AG08395 (cell line): ENCODE data around the gene PSG6.
"Not testable (repeated sequence)": the region's sequence is repeated elsewhere in the genome, so short reads cannot be mapped to it uniquely, and the experiment has no call there.

Experiments
- DNase-seq: peaks from one replicate; pipeline ENCODE4 v3.0.0; 2012; ENCODE audit warnings: mixed read lengths, low spot score

Gene PSG6

DNA sequence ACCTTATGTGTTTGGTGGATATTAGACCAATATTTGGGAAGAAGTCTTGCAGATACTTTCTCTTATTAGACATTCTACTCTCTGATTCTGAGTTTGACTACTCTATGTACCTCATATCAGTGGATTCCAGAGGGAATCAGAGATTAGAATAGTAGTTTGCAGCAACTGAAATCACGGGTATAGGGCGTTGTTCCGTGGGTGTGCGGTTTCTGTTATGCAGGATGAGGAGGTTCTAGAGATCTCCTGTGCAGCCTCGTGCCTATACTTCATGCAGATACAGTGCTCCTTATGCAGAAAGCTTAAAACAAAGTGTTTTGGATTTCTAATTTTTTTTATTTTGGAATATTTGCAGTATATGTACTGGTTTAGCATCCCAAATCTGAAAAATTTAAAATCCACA, 6.0 kb downstream of the PSG6 start:
- not testable (repeated sequence) for DNase-seq

DNA sequence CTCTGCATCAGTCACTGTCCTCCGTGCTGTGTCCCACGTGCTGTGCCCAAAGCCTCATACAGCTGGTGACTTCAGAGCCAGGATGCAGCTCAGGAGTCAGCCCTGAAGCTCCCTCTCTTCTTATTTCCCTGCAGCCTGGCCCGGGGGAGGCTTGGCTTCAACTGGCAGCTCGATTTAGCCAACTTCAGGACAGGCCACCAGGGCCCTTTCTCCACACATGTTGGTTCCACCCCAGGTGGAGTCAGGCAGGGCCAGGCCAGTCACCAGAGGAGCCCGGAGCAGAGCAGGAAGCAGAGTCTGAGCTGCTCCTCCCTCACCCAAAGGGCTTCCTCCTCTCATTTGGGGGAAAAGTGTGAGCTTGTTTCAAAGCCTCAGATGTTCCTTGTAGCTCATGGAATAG, 11.5 kb downstream of the PSG6 start:
- not testable (repeated sequence) for DNase-seq

DNA sequence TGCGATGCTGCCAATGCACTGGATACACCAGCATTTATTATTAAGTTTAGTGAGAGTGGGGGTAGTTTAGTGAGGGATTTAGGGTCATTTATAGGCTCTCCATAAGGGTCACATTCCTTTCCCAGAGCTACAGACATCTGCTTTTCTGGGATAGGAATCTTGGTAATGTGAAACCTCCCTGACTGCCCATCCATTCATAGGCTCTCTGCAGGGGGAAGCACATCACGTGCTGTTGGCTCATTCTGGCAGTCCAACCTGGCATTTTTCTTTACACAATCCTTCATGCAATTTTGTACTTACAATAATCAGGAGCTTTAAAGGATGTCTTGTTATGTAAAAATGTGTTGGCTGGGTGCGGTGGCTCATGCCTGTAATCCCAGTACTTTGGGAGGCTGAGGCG, 17.1 kb downstream of the PSG6 start:
- DNase-seq = not testable (repeated sequence)

DNA sequence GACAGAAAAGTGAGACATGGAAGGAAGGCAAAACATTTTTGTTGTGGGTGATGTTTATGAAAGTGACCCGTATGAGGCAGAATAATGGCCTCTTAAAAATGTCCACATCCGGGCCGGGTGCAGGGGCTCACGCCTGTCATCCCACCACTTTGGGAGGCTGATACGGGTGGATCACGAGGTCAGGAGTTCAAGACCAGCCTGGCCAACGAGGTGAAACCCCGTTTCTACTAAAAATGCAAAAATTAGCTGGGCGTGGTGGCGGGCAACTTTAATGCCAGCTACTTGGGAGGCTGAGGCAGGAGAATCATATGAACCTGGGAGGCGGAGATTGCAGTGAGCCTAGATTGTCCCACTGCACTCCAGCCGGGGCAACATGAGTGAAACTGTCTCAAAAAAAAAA, 18.0 kb downstream of the PSG6 start:
- DNase-seq = not testable (repeated sequence)

DNA sequence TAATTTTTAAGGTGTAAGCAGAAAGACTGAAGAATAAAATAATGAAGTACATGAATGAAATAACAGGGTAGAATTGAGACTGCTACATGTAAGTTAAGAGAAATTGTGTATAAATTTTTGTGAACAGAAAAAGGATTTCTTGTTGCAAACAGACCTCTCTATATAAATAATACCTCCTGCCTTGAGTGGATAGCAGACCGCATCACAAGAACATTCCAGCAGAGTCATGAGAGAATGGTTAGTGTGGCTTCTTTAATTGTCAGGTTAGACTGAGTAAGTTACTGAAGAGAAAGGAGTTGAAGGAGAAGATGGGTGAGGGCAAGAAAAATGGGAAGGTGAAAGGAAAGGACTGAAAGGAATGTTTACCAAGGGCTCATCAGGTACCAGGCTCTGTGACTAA, 18.6 kb downstream of the PSG6 start:
- DNase-seq = not testable (repeated sequence)

DNA sequence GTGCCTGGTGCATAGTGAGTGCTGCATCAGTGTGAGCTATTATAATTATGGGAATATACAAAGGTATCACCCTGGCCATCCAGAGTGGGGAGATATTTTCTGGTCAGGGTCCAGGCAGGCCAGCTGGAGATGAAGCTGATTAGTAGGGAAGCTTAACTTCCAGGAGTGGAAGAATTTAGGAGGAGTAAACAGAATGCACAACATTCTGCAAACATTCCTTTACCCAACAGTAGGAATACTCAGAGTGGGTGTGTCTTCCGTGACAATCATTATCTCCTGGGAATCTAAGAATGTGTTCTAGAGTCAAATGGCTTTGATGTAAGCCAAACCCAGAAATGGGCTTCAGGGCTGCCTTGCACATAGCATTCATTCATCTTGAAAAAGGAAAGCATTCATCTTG, 19.0 kb downstream of the PSG6 start:
- not testable (repeated sequence) for DNase-seq

DNA sequence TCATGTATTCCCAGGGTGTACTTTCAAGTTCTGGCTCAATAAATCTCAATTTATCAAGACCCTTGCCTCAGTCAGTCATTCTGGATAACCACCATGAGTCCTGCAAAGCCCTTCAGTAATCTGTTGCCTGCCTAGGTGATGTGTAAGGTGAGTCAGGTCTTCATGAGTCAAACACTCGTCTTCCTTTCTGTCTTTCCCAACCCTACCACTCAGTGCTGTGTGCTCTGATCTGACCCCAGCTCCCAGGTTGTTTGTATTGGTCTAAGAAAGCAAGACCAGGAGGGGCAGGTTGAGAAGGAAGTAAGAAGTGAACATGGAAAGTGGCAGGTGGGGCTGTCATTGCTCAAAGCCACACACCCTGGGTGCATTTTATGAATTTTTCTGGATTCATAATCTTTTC, 20.0 kb downstream of the PSG6 start:
- DNase-seq = not testable (repeated sequence)

DNA sequence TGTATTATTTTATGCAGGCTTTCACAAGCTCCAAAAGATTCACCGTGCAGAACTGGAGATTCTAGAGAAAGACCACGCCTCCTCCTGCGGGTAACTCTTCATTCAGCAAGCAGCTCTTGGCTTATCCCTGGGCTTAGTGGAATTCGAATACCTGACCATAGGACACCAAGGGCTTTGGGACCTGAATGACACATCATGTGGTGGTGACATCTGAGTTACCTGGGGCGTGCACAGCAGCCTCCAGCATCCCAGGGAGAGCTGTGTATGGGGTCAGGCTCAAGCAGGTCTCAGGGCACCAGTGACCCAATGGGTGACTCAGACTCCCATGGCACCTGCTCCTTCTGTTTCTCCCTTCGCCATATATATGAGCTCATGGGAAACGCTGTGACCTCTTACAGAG, 27.2 kb downstream of the PSG6 start:
- DNase-seq = not testable (repeated sequence)

DNA sequence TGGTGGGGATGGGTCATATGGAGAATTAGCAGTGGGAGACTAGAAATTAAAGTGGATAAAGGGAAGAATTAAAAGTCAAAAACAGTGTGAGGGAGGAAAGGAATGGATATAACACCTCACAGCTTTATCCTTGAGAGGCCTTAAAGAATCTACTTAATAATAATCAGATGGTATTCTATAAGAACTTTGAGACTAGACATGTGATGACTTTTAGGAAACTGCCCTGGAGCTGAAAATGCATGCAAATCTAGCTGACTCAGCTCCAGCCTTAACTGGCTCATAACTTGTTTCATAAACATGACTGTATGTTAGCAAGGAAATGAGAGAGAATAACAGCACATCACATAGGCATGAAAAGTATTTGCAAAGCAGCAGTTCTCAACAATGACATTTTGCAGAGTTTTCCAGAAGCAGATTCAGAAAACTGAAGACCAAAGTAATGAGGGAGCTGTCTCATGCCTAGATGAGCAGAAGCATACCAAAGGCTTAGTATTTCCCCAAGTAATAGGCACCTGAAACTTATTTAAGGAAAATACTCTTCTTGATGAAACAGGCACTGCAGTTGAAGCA, 29.7 kb downstream of the PSG6 start:
- not testable (repeated sequence) for DNase-seq

DNA sequence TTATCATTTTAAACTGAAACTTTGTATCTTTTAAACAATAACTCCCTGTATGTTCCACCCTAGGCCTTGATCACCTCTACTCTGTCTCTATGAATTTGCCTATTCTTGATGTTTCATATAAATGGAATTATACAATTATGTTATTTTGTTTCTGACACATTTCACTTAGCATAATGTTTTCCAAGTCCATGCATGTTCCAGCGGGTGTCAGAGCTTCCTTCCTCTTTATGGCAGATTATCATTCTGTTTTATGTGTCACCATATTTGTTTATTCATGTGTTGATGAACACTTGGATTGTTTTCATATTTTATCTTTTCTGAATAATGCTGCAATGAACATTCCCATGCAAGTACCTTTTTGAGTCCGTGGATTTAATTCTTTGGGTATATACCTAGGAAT, 35.0 kb downstream of the PSG6 start:
- not testable (repeated sequence) for DNase-seq

DNA sequence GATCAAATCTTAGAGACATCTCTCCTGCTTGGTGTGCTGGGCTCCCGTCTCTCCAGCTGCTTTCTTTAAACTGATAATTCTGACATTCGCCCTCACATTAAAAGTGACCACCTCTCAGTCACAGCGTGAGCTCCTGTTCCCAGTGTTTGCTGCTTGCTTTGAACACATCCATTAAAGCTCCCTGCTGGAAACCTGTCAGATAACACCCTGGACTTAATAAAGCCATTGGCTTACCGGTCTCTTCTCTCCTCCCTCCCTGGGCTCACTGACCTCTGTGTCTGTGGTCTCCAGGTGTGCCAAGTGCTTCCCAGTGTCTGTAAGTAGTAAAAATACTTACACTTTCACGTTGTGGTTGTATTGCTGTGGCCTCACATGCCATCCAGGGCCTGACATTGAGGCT, 35.7 kb downstream of the PSG6 start:
- DNase-seq = not testable (repeated sequence)

DNA sequence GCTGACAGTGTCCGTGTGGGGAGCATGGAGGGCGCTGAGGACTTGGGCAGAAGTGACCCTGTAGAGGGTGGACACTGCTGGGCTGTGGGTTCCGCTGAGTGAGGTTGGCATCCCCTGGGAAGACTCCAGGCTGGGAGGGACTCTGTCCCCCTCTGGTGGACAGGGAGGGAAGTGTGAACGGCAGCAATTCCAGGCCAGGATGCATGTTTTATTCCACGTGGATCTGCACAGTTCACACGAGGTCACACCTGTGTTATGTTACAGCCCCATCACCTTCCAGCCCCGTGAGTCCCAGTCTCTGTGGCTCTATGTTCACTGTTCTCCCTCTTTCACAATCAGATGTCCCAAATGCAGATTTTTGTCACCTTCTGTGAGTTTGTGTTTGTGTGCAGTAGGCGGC, 36.4 kb downstream of the PSG6 start:
- DNase-seq = not testable (repeated sequence)

DNA sequence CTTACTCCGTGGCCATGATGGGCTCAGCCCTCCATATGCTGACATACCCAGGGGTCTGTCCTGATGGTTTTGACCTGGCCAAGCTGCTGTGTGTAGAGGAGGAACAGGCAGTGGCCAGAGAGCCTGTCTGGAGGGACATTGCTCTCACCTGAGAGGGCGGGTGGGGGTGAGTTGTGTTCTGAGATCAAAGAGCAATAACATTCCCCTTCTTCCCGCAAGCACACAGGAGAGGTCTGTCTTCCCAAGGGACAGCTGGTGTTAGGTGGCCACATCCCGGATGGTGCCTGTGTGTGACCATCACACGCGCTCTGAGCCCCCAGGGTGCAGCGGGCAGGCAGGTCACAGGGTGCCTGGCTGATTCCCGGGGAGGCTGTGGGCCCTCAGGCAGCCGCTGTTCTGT, 37.1 kb downstream of the PSG6 start:
- DNase-seq = not testable (repeated sequence)

DNA sequence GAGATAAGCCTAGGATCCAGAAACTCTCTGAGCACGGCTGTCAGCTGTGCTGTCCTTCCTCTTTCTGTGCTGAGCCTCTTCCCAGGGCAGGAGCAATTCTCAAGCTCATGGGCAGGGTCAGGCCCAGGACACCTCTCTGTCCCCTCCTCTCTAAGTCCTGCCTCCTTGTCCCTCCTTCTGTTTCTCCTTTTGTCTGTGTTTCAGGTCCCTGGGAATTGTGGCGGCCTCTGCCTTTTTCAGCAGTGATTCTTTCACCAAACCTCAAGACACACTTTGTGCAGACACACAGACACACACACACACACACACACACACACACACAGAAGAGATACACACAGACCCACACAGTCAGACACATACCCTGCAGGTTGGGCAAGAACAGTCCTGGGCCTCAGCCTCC, 38.1 kb downstream of the PSG6 start, which contains the start of gene PSG1:
Gene PSG1, minus strand, starts transcription at position 101 of the 400 bp plus-strand sequence. CDS start 132 bp downstream, outside the sequence.
- DNase-seq = no peak

DNA sequence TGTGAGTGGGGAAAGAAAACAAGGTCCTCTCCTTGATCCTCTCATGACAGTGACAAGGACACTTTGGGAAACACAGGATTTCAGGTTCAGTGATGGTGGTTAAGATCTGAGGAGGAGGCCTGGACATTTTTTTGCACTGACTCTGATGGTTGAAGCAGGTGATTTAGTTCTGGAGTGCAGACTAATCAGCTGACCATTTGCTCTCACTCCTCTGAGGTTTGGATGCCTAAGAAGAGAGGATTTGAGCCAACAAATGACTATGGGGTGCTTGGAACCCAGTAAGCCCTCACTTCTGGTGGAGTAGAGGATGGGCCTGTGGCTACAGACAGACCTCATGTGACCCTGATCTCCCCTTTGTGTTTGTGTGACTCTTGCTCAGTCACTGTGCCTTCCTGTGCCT, 41.1 kb downstream of the PSG6 start:
- not testable (repeated sequence) for DNase-seq

DNA sequence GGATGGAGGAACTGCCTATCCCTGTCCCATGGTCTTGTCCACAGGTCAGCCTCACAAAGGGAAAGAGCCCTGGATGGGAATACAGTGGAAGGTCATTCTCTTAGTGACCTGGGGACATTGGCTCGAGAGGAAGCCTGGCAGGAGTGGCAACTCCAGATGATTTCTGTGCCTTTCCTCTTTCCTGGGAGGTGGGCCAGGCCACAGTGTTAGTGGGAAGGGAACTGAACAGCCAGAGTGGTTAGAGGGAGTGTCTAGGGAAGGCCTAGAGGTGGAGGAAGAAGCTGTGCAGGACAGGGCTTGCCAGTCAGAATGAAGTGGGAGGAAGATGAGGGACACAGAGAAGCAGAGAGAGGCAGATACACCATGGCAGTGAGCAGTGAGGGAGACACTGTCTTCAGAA, 41.8 kb downstream of the PSG6 start:
- DNase-seq = peak; percentile 28

DNA sequence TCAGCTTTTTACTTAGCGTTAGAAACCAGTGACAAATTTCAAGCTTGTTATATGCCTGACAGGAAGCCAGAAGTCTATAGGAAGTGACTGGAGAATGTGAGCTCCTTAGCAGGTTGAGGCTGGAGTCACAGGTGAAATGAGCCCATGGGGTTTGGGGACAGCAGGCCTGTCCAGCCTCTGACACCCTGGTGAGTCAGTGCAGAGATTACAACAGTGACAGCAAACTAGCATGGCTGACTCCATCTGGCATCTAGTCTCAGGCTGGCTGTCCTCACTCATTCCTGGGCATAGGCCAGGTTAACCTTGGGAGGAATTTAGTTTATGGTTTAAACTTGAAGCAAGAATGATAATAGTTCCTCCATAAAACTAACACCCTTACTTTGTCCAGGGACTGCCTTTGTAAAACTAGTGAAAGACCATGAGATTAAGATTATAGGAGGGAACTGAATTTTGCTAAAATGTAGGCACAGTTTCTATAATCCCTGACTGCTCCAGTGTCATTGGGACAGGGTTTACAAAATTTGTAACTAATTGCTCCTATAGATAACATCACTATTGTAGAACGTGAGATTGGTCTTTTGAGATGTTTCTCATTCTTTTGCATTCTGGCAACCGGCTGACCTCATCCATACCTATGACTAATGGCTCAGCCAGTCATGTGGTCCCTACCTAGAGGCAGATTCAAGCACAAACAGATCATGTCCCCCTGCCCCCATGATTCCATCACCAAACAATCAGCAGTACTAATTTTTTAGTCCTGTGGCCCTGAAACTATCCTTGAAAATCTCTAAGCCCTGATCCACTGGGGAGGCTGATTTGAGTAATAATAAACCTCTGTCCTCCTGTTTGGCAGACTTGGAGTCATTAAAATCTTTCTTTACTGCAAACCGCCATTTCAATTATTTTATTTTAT, 42.5 kb downstream of the PSG6 start:
- peak; percentile 39 for DNase-seq

DNA sequence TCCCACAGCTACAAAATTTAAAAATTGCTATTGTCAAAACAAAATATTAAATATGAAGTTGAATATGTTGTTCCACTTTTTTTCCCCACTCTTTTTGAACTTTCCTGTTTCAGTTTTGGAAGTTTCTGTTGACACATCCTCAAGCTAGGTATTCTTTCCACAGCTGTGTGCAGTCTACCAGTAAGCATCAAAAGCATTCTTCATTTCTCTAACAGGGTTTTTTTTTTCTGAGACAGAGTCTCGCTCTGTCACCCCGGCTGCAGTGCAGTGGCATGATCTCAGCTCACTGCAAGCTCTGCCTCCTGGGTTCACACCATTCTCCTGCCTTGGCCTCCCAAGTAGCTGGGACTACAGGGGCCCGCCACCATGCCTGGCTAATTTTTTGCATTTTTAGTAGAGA, 43.6 kb downstream of the PSG6 start:
- DNase-seq = not testable (repeated sequence)

DNA sequence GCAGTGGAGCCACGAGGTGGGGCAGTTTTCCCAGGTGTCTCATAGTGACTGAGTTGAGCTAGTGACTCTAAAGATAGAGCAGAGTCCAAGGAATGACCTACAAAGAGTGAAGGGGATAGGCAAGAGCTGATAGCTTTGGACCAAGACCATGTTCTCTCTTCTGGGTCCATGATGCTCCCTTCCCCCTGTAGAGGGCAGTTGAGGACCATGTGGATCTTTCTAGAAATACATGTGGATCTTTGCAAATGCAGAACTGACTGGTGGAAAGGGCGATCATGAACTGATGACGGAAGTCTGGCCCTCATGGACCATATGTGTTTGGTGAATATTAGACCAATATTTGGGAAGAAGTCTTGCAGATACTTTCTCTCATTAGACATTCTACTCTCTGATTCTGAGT, 45.1 kb downstream of the PSG6 start:
- no peak for DNase-seq

DNA sequence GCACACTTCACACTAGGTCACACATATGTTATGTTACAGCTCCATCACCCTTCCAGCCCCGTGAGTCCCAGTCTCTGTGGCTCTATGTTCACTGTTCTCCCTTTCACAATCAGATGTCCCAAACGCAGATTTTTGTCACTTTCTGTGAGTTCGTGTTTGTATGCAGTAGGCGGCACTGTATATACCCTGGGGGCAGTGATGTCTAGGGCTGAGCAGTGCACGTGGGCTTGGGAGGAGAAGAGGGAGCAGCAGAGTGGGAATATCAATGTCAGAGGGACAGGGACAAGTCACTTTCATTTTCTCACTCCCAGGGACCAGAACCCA, 60.2 kb downstream of the PSG6 start:
- no peak for DNase-seq

DNA sequence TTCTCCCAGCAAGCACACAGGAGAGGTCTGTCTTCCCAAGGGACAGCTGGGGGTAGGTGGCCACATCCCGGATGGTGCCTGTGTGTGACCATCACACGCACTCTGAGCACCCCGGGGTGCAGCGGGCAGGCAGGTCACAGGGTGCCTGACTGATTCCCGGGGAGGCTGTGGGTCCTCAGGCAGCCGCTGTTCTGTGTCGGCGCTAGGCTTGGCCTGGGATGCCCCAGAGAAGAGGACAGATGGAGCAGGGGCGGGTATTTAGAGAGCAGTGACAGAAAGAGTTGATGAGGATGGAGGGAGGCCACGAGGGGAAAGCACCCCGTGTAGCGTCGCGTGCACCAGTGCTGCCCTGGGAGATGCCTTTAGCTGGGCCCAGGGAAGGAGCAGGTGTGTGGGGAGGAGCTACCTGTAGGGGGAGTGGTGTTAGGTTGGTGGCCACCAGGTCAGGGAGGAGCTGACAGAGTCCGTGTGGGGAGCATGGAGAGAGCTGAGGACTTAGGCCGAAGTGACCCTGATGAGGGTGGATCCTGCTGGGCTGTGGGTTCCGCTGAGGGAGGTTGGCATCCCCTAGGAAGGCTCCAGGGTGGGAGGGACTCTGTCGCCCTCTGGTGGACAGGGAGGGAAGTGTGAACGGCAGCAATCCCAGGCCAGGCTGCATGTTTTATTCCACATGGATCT, 60.7 kb downstream of the PSG6 start:
- DNase-seq = not testable (repeated sequence)

DNA sequence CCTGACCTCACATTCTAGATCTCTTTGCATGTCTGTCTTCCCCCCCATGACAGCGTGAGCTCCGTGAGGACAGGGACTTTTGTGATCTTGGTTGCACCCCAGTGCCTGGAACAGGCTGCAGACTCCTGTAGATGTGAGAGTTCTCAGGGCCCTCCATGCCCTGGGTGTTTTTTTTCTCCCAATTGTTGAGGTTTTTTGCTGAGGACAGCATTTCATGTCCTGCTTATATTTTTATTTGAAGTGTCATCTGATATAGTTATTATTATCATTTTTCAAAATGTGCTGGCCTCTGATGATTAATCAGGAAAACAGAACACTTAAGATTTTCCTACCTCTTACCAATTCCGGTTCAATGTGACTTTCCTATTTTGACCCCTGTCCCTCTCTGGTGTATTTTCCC, 62.9 kb downstream of the PSG6 start:
- not testable (repeated sequence) for DNase-seq

DNA sequence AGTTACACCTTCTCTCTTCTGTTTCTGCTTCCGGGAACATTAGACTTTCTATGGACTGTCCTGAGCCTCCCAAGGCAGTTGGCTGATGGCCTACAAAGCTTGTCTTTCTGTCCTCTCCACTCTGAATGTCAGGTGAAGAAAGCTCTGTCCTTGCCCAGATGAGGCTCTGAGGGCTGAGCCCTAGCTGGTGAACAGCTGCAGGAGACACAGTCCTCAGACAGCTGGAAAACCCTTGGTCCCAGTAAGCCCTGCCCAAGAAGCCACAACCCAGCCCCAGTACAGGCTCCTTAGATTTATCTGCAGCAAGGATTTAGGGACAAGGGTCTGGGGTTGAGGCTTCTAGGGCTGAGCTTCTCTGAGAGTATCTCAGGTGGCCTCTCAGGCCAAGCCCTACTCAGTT, 64.5 kb downstream of the PSG6 start:
- not testable (repeated sequence) for DNase-seq
